ENCODE results near the gene VEGFB.

Gene VEGFB

GRCh38 chr11:64284962-64285884, 50.8 kb downstream of the VEGFB start, which contains the start of gene GPR137:
TSS of gene GPR137 (plus strand) at chr11:64285848. CDS start at chr11:64286525, 677 bp downstream.
- DNase-seq: peak; percentile 86

GRCh38 chr11:64285885-64286800, 51.8 kb downstream of the VEGFB start:
- peak; percentile 22 for DNase-seq

DNA sequence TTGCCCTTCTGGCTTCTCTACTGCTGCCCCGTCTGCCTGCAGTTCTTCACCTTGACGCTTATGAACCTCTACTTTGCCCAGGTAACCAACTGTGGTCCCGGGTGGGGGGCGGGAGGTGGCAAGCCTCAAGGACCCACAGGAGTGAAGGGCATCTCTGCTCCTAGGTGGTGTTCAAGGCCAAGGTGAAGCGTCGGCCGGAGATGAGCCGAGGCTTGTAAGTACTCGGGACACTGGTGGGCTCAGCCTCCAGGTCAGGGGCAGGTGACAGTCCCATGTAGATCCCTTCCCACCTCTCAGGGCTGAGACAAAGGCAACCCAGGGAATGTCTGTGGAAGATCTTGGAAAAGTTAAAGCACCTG, 52.4 kb downstream of the VEGFB start:
- DNase-seq: no peak

DNA sequence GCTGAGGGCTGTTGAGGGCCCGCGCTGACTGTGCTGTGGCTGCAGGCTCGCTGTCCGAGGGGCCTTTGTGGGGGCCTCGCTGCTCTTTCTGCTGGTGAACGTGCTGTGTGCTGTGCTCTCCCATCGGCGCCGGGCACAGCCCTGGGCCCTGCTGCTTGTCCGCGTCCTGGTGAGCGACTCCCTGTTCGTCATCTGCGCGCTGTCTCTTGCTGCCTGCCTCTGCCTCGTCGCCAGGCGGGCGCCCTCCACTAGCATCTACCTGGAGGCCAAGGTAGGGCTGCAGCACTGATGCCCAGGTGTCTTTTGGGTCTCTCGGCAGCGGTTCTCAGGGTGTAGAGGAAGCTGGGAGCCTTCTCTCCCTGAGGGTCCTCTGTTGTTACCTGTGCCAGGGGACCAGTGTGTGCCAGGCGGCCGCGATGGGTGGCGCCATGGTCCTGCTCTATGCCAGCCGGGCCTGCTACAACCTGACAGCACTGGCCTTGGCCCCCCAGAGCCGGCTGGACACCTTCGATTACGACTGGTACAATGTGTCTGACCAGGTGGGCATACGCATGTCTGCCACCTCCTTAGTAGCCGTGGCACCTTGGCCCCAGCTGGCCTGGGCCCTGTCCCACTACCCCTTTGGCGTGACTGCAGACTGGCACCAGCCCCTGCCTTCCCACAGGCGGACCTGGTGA, 53.4 kb downstream of the VEGFB start:
- DNase-seq: no peak

- DNase-seq: no peak
These were observed 54.0 kb downstream of the VEGFB start for GRCh38 chr11:64288353-64288750.

Data from NK-92 treated with Interleukin-12 subunit alpha and Interleukin-12 subunit beta, amount 100 ng/mL, for 24 hours (cell line).